ENCODE data around the gene RSPH1. TPM values are rescaled to one million over a fixed set of nuclear protein-coding genes. Genes with fewer than 3 reads are reported as not detected.

The RSPH1 gene
- total RNA-seq, 1 donor from 2014 or later: 0.42 TPM

DNA sequence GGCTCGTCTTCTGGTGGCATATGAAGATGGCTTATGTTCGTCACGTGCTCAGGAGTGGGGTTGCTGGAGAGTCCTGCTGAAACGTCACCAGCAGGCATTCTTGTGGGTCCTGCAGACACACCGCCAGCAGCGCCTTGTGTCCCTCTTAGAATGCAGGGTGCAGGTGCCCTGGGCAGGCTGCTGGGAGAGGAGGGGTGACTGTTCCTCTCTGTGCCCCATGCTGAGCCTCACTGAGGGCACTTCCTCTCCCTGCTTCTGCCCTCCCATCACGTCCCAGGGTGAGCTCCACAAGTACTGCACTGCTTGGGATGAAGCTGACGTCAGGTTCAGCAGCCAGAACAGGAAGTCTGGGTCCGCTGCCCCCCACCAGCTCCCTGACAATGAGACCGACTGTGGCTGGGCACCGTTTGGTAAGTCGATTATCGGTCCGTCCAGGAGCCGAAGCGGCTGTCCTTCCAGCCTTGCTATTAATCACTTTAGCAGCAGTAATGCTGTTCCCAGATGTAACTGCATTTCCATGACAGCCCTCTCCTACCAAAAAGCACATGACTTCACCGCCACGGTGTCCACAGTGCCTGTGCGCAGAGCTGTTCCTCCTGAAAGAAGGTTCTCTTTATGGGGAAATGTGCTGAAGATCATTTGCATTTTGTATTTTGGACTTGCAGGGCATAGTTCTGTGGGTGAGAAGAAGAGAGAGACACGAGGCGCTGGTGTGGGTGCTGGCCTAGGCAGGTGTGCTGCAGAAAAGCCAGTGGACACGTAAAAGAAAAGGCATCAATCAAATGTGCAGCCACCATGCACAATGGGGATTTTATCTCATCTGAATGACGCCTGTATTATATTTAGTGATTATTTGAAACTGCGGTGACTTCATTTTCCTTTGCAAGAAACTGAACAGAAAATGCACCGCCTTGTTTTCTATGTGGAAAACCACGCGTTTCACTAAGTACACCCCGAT is 38.7 kb upstream of the RSPH1 start:
- peaks cover 2% of the 10 kb centered on the region for H3K4me1 Mint-ChIP-seq
- no peaks in the 10 kb centered on the region for H3K27me3 Mint-ChIP-seq (ENCODE audit: low read depth)
- peaks cover 1% of the 10 kb centered on the region for H3K36me3 Mint-ChIP-seq
- no peak for DNase-seq (ENCODE audit: low spot score in 2 of 2, unreplicated experiment in 2 of 2)
- TF ChIP-seq CTCF (IDR thresholded peaks at IDR 0.05; ENCODE audit: unreplicated experiment): no peak
- H3K4me3 Mint-ChIP-seq: no peak overlapping the region
- H3K27ac Mint-ChIP-seq: no peak overlapping the region
- no peaks in the 10 kb centered on the region for H3K9me3 Mint-ChIP-seq

GRCh38 chr21:42533963-42534355 is 37.9 kb upstream of the RSPH1 start:
- no peak for DNase-seq (ENCODE audit: low spot score in 2 of 2, unreplicated experiment in 2 of 2)
- no peaks in the 10 kb centered on the region for H3K27me3 Mint-ChIP-seq (ENCODE audit: low read depth)
- H3K4me3 Mint-ChIP-seq: no peak overlapping the region

DNA sequence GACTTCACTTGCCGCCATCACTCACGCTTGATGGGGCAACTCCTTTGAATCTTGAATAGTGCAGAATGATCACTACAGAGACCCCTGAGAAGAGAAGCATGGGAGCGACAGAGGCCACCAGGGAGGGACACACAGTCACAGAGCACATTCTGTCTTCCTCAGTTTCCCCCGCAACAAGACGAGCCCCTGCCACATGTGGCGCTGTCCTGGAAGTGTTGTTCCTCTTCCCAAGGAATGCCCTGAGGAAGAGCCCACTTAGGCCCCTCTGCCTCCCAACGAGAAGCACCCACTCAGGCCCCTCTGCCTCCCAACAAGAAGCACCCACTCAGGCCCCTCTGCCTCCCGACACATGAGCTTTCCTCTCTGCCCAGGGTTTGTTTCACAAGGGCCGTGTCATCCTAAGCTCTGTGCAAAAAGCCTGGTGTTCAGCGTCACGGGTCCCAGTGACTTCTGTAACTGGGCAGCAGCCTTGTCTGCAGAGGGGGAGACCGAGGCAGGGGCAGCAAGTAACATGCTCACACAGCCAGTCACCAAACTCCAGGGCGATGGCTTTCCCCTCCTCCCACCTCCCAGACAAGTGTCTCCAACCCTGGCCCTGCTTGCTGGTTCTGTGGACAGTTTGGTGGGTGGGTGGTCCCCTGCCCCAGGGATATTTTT is 37.4 kb upstream of the RSPH1 start:
- peaks cover 2% of the 10 kb centered on the region for H3K4me1 Mint-ChIP-seq
- peaks cover 1% of the 10 kb centered on the region for H3K36me3 Mint-ChIP-seq
- H3K27ac Mint-ChIP-seq: no peak overlapping the region
- H3K27me3 Mint-ChIP-seq (ENCODE audit: low read depth): no peaks in the 10 kb centered on the region
- no peak overlapping the region for H3K4me3 Mint-ChIP-seq
- no peaks in the 10 kb centered on the region for H3K9me3 Mint-ChIP-seq
- no peak for DNase-seq (ENCODE audit: low spot score in 2 of 2, unreplicated experiment in 2 of 2)
- TF ChIP-seq CTCF (IDR thresholded peaks at IDR 0.05; ENCODE audit: unreplicated experiment): no peak

More at GRCh38 chr21:42533963-42534355, 37.9 kb upstream of the RSPH1 start:
- Mint-ChIP-seq H3K4me1 (peaks cover 2% of the 10 kb centered on the region), H3K36me3 (peaks cover 1% of the 10 kb centered on the region), H3K9me3 (no peaks in the 10 kb centered on the region), H3K27ac (no peak overlapping the region)
- TF ChIP-seq CTCF (IDR thresholded peaks at IDR 0.05; ENCODE audit: unreplicated experiment): no peak

GRCh38 chr21:42532466-42533181 is 36.6 kb upstream of the RSPH1 start:
- Mint-ChIP-seq H3K27ac (no peak overlapping the region), H3K9me3 (no peaks in the 10 kb centered on the region), H3K36me3 (peaks cover 1% of the 10 kb centered on the region), H3K4me1 (peaks cover 2% of the 10 kb centered on the region), H3K4me3 (no peak overlapping the region), H3K27me3 (ENCODE audit: low read depth) (no peaks in the 10 kb centered on the region)
- no peak for TF ChIP-seq CTCF (IDR thresholded peaks at IDR 0.05; ENCODE audit: unreplicated experiment)
- no peak for DNase-seq (ENCODE audit: low spot score in 2 of 2, unreplicated experiment in 2 of 2)

DNA sequence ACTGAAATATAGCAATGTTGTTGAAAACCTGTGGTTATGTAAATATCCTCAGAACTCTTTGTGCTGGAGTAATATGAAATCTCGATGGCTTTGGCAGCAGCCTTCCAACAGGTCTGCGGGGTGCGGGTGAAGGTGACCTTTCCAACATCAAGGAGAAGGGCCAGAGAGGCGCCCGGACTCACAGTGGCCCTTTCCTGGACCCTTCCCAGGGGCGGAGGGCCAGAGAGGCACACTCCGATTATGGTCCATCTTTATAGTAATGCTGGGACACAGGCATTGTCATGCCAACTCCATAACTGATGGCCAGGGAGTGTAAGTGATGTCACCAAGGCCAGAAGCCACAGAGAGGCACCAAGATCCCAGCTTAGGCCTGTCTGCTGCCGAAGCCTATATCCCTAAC is 35.7 kb upstream of the RSPH1 start:
- Mint-ChIP-seq H3K27me3 (ENCODE audit: low read depth) (no peaks in the 10 kb centered on the region), H3K9me3 (no peaks in the 10 kb centered on the region), H3K4me1 (peaks cover 2% of the 10 kb centered on the region), H3K36me3 (peaks cover 1% of the 10 kb centered on the region), H3K4me3 (no peak overlapping the region), H3K27ac (no peak overlapping the region)
- no peak for DNase-seq (ENCODE audit: low spot score in 2 of 2, unreplicated experiment in 2 of 2)
- no peak for TF ChIP-seq CTCF (IDR thresholded peaks at IDR 0.05; ENCODE audit: unreplicated experiment)
